Activated naive CD4-positive, alpha-beta T cell treated with anti-CD3 and anti-CD28 coated beads, Interleukin-2, amount 50 U/mL, for 72 hours (primary cell): Measurements from ENCODE around the gene OSER1. TPM values are rescaled to one million over a fixed set of nuclear protein-coding genes. Genes with fewer than 3 reads are reported as not detected.
A peak's percentile ranks its signal among the peaks of the same experiment; 100 is the strongest.
"Not testable (repeated sequence)": the region's sequence is repeated elsewhere in the genome, so short reads cannot be mapped to it uniquely, and the experiment has no call there.

Experiments
- ATAC-seq, 2 donors: fragments of 150-1000 bp; cut with Tn5 transposase; 2 replicates each; pipeline ENCODE4 v1.10.0; 2021; ENCODE audit warnings: mild to moderate bottlenecking in 2 of 2, moderate library complexity in 2 of 2
- DNase-seq, 2 donors: peaks; one replicate each; pipeline ENCODE4 v3.0.0; 2021 to 2022; ENCODE audit warnings: low spot score in 2 of 2
- H3K27ac Mint-ChIP-seq, 2 donors: one replicate each; pipeline ENCODE4 v1.8.0; 2022; ENCODE audit warnings: mild to moderate bottlenecking in 2 of 2, mixed read lengths in 2 of 2
- H3K36me3 Mint-ChIP-seq, 2 donors: one replicate each; pipeline ENCODE4 v1.8.0; 2022; ENCODE audit warnings: mixed read lengths in 2 of 2
- H3K9me3 Mint-ChIP-seq, 2 donors: one replicate each; pipeline ENCODE4 v1.8.0; 2022; ENCODE audit warnings: mixed read lengths in 2 of 2
- total RNA-seq, 2 donors: library from RNA; stranded (reverse); gene quantifications; one replicate each; pipeline ENCODE4 v1.2.3, GENCODE V29; 2022

OSER1 gene
- total RNA-seq, 2 donors from 2014 or later, result 32.2 to 42.8 TPM

GRCh38 chr20:44191640-44192039 is 18.9 kb downstream of the OSER1 start:
- not testable (repeated sequence) for H3K36me3 Mint-ChIP-seq, H3K9me3 Mint-ChIP-seq, ATAC-seq, DNase-seq, H3K27ac Mint-ChIP-seq

GRCh38 chr20:44190197-44190852 is 20.2 kb downstream of the OSER1 start:
- H3K36me3 Mint-ChIP-seq, H3K27ac Mint-ChIP-seq, H3K9me3 Mint-ChIP-seq: not testable (repeated sequence)
- DNase-seq (peak in 1 of 2 donors; percentile 60), ATAC-seq (peak; percentile 49 to 60)

- DNase-seq (no peak), ATAC-seq (no peak)
- H3K27ac Mint-ChIP-seq, result no peak overlapping the region
- no peaks in the 10 kb centered on the region for H3K9me3 Mint-ChIP-seq
- peaks cover 0 to 5% of the 10 kb centered on the region in 2 donors for H3K36me3 Mint-ChIP-seq
These were observed 21.8 kb downstream of the OSER1 start for GRCh38 chr20:44188752-44189151.

GRCh38 chr20:44187772-44188709 is 22.5 kb downstream of the OSER1 start:
- no peak for ATAC-seq
- Mint-ChIP-seq H3K36me3 (peaks cover 0 to 5% of the 10 kb centered on the region in 2 donors), H3K9me3 (no peaks in the 10 kb centered on the region), H3K27ac (no peak overlapping the region)
- no peak for DNase-seq

GRCh38 chr20:44187054-44187771 is 23.4 kb downstream of the OSER1 start, which contains the start of gene JPH2:
JPH2 (minus strand) TSS chr20:44187188; CDS start chr20:44186705, 483 bp downstream.
- DNase-seq (no peak), ATAC-seq (no peak)
- Mint-ChIP-seq H3K36me3 (peaks cover 0 to 5% of the 10 kb centered on the region in 2 donors), H3K27ac (no peak within 1 kb of the TSS), H3K9me3 (no peaks in the 10 kb centered on the region)

GRCh38 chr20:44186674-44187053 is 23.9 kb downstream of the OSER1 start:
- DNase-seq, result no peak
- H3K27ac Mint-ChIP-seq, result no peak overlapping the region
- ATAC-seq, result no peak
- H3K36me3 Mint-ChIP-seq, result peaks cover 0 to 5% of the 10 kb centered on the region in 2 donors
- H3K9me3 Mint-ChIP-seq, result no peaks in the 10 kb centered on the region

- DNase-seq, result no peak
- no peak overlapping the region for H3K27ac Mint-ChIP-seq
- no peak for ATAC-seq
- no peaks in the 10 kb centered on the region for H3K9me3 Mint-ChIP-seq
- peaks cover 0 to 5% of the 10 kb centered on the region in 2 donors for H3K36me3 Mint-ChIP-seq
These were observed 24.4 kb downstream of the OSER1 start for GRCh38 chr20:44186201-44186600.

GRCh38 chr20:44185574-44185973 is 25.0 kb downstream of the OSER1 start:
- Mint-ChIP-seq H3K27ac (no peak overlapping the region), H3K36me3 (peaks cover 0 to 5% of the 10 kb centered on the region in 2 donors), H3K9me3 (no peaks in the 10 kb centered on the region)
- DNase-seq (no peak), ATAC-seq (no peak)

GRCh38 chr20:44183282-44183681 is 27.3 kb downstream of the OSER1 start:
- H3K27ac Mint-ChIP-seq, result no peak overlapping the region
- ATAC-seq (no peak), DNase-seq (no peak)
- H3K9me3 Mint-ChIP-seq, result no peaks in the 10 kb centered on the region
- H3K36me3 Mint-ChIP-seq, result peaks cover 0 to 5% of the 10 kb centered on the region in 2 donors

GRCh38 chr20:44182863-44183262 is 27.7 kb downstream of the OSER1 start:
- Mint-ChIP-seq H3K36me3 (peaks cover 0 to 5% of the 10 kb centered on the region in 2 donors), H3K9me3 (no peaks in the 10 kb centered on the region), H3K27ac (no peak overlapping the region)
- no peak for DNase-seq
- ATAC-seq, result no peak

GRCh38 chr20:44182135-44182765 is 28.3 kb downstream of the OSER1 start:
- ATAC-seq, result no peak
- Mint-ChIP-seq H3K27ac (no peak overlapping the region), H3K9me3 (no peaks in the 10 kb centered on the region), H3K36me3 (peaks cover 0 to 5% of the 10 kb centered on the region in 2 donors)
- no peak for DNase-seq

GRCh38 chr20:44181611-44182010 is 29.0 kb downstream of the OSER1 start:
- H3K27ac Mint-ChIP-seq, result no peak overlapping the region
- no peak for ATAC-seq
- DNase-seq, result no peak
- no peaks in the 10 kb centered on the region for H3K9me3 Mint-ChIP-seq
- peaks cover 0 to 5% of the 10 kb centered on the region in 2 donors for H3K36me3 Mint-ChIP-seq

- ATAC-seq (no peak), DNase-seq (no peak)
- H3K9me3 Mint-ChIP-seq, result no peaks in the 10 kb centered on the region
- peaks cover 0 to 4% of the 10 kb centered on the region in 2 donors for H3K36me3 Mint-ChIP-seq
- no peak overlapping the region for H3K27ac Mint-ChIP-seq
These were observed 29.8 kb downstream of the OSER1 start for GRCh38 chr20:44180814-44181213.

GRCh38 chr20:44176833-44177534 is 33.6 kb downstream of the OSER1 start:
- H3K36me3 Mint-ChIP-seq, result no peaks in the 10 kb centered on the region
- no peak for ATAC-seq
- no peaks in the 10 kb centered on the region for H3K9me3 Mint-ChIP-seq

GRCh38 chr20:44174996-44175765 is 35.4 kb downstream of the OSER1 start:
- Mint-ChIP-seq H3K9me3 (no peaks in the 10 kb centered on the region), H3K36me3 (no peaks in the 10 kb centered on the region), H3K27ac (no peak overlapping the region)
- DNase-seq (no peak), ATAC-seq (no peak)

More at GRCh38 chr20:44176833-44177534, 33.6 kb downstream of the OSER1 start:
- H3K27ac Mint-ChIP-seq, result no peak overlapping the region
- DNase-seq, result no peak
